NCI-H2107 treated with DMSO at 0.1 percent for 48 hours (cell line): ENCODE results near the gene TOR1A.

Experiments
- DNase-seq: peaks from one replicate; lab custom pipeline; 2025; ENCODE audit not compliant: unreplicated experiment; lab: John Stamatoyannopoulos, UW

The TOR1A gene

GRCh38 chr9:129823935-129824601 is at the start of gene TOR1A:
TSS of gene TOR1A (minus strand) at chr9:129824136. CDS start at chr9:129824085, 51 bp downstream.
- peak; percentile 93 for DNase-seq

- DNase-seq, result no peak
Observed at GRCh38 chr9:129871046-129871445, 47.1 kb upstream of the TOR1A start.

- DNase-seq, result no peak
Observed at GRCh38 chr9:129869585-129870501, 45.9 kb upstream of the TOR1A start.

GRCh38 chr9:129868872-129869486 is 45.0 kb upstream of the TOR1A start:
- no peak for DNase-seq

- no peak for DNase-seq
Observed at GRCh38 chr9:129868023-129868871, 44.3 kb upstream of the TOR1A start.

GRCh38 chr9:129867136-129868022 is 43.4 kb upstream of the TOR1A start:
- no peak for DNase-seq

GRCh38 chr9:129866394-129867135 is 42.6 kb upstream of the TOR1A start:
- no peak for DNase-seq

- DNase-seq, result no peak
Observed at GRCh38 chr9:129865668-129866320, 41.9 kb upstream of the TOR1A start.

GRCh38 chr9:129864991-129865647 is 41.2 kb upstream of the TOR1A start:
- DNase-seq, result no peak

GRCh38 chr9:129863059-129863690 is 39.2 kb upstream of the TOR1A start:
- DNase-seq, result no peak

GRCh38 chr9:129861447-129861827 is 37.5 kb upstream of the TOR1A start:
- DNase-seq, result no peak

GRCh38 chr9:129860653-129861446 is 36.9 kb upstream of the TOR1A start:
- no peak for DNase-seq

GRCh38 chr9:129858167-129858962 is 34.4 kb upstream of the TOR1A start:
- no peak for DNase-seq

GRCh38 chr9:129857207-129857606 is 33.3 kb upstream of the TOR1A start:
- no peak for DNase-seq

GRCh38 chr9:129854588-129855110 is 30.7 kb upstream of the TOR1A start:
- DNase-seq, result no peak

- DNase-seq, result peak; percentile 34
Observed at GRCh38 chr9:129853614-129854013, 29.7 kb upstream of the TOR1A start.
